Choroid plexus epithelial cell (primary cell): ENCODE results near the gene TOP1.
A peak's percentile ranks its signal among the peaks of the same experiment; 100 is the strongest.

Experiments
- DNase-seq: peaks from one replicate; pipeline ENCODE4 v3.0.0-alpha.2; 2010; ENCODE audit warnings: low read depth
- H3K4me3 ChIP-seq: 2 replicates; pipeline ENCODE4 v1.5.1; 2011; ENCODE audit warnings: low read depth, mild to moderate bottlenecking, control low read depth, low read length, moderate library complexity
- TF ChIP-seq, protein P1 (sequence below): conservative IDR thresholded peaks from 2 replicates; pipeline ENCODE4 v1.5.1; 2011; ENCODE audit warnings: low read depth, mild to moderate bottlenecking, control low read depth, inconsistent platforms, low read length, moderate library complexity

The TOP1 gene

DNA sequence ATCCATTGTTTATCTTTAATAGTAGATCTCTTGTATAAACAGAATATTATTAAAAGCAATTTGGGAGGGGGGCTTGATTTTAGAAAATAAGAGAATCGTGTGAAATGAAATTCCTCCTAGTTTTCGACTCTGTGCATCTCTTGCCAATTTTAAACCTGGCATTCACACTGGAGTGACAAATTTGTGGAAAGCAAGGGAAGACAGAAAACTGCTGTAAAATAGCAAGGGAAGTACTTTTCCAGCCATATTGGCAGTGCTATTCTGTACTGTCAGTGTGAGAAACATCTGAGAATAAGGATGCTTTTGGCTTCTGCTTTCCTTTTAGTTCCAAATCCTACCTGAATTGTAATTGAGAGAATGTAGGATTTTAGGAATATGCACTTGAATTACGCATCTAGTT lies 40.2 kb downstream of the TOP1 start:
- DNase-seq: no peak
- no peak overlapping the region for H3K4me3 ChIP-seq
- TF ChIP-seq, protein P1, sequence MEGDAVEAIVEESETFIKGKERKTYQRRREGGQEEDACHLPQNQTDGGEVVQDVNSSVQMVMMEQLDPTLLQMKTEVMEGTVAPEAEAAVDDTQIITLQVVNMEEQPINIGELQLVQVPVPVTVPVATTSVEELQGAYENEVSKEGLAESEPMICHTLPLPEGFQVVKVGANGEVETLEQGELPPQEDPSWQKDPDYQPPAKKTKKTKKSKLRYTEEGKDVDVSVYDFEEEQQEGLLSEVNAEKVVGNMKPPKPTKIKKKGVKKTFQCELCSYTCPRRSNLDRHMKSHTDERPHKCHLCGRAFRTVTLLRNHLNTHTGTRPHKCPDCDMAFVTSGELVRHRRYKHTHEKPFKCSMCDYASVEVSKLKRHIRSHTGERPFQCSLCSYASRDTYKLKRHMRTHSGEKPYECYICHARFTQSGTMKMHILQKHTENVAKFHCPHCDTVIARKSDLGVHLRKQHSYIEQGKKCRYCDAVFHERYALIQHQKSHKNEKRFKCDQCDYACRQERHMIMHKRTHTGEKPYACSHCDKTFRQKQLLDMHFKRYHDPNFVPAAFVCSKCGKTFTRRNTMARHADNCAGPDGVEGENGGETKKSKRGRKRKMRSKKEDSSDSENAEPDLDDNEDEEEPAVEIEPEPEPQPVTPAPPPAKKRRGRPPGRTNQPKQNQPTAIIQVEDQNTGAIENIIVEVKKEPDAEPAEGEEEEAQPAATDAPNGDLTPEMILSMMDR: no peak

DNA sequence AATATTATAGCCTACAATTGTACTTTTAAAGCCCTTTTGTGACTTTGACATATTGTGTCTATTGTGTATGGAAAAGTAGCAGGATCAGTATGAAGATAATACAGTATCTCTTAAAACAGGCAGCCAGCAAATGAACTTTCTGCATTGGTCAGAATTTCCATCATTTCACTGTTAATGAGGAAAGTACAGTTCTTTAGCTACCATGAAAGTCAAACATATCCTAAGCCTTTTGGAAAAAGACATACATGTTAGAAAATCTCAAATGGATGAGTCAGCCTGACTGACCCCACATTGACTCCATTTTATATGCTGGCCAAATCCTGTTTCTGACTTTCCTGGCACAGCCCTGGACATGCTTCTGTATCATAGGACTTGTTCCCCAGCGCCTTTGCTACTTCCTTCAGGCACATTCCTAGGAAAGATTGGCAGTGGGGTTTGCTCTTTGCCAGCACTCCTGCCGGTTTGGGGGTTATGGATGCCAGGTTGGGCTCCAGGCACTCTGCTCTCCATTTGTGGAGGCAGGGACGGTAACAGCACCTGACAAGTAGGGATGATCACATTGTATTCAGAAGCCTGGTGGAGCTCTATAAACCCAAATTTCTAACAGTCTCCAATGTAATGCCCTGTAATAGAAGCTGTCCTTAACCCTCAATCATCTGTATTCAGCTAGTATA lies 43.7 kb downstream of the TOP1 start:
- H3K4me3 ChIP-seq: no peak overlapping the region
- peak; percentile 88 for DNase-seq
- TF ChIP-seq, protein P1: no peak

GRCh38 chr20:41072915-41073314 lies 44.3 kb downstream of the TOP1 start:
- H3K4me3 ChIP-seq: no peak overlapping the region
- DNase-seq: no peak

GRCh38 chr20:41074441-41074840 lies 45.8 kb downstream of the TOP1 start:
- TF ChIP-seq, protein P1: no peak
- H3K4me3 ChIP-seq: no peak overlapping the region
- no peak for DNase-seq

More at GRCh38 chr20:41072915-41073314, 44.3 kb downstream of the TOP1 start:
- TF ChIP-seq, protein P1: no peak

GRCh38 chr20:41076776-41077175 lies 48.2 kb downstream of the TOP1 start:
- H3K4me3 ChIP-seq: no peak overlapping the region
- no peak for DNase-seq
- TF ChIP-seq, protein P1: no peak

DNA sequence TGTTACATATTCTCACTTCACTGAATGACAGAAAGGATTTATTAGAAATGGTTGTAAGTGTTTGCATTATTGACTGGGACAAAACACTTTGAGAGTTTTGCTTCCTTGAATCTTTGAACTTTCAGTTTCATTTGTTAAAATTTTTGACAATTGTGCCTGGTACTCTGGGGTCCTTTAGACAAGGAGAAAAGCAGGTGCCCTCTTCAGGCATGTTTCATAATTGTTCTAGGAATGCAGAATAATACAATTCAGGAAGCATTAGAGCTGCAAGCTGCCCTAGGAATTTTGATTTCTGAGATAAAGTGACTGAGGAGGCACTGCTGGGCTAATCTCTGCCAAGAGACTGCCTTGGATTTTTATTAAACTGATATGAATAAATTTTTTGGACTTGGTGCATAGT lies 49.7 kb downstream of the TOP1 start:
- DNase-seq: peak; percentile 79
- no peak overlapping the region for H3K4me3 ChIP-seq
- TF ChIP-seq, protein P1: peak; percentile 67

DNA sequence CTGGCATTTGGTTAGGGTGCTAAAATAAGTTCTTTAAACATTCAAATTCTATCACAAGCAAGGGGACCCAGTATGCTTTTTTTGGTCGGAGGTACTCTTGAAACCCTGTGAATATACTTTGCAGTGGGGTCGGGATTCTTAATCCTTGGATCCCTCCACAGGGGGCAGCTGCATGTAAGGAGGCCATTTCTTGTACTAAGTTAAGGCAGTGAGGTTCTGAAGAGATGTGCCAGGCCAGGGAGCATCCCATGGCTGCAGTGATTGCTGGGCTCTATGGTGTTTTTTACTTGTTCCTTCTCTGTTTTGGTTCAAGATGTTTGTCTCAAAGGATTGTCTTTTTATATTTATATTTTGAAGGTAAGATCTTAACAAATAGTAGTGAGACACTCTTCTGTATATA lies 50.4 kb downstream of the TOP1 start:
- H3K4me3 ChIP-seq: no peak overlapping the region
- DNase-seq: no peak
- TF ChIP-seq, protein P1: no peak
